Neutrophil (primary cell): ENCODE data around the gene WNK2.
"Not testable (repeated sequence)": the region's sequence is repeated elsewhere in the genome, so short reads cannot be mapped to it uniquely, and the experiment has no call there.

Experiments used
- H3K27ac ChIP-seq: fragments of 200-600 bp; sonication (generic); 2 replicates; pipeline ENCODE4 v1.5.1; 2016; ENCODE audit warnings: mild to moderate bottlenecking, moderate library complexity
- H3K27me3 ChIP-seq: fragments of 200-600 bp; sonication (generic); 2 replicates; pipeline ENCODE4 v1.6.0; 2016; ENCODE audit warnings: mild to moderate bottlenecking
- H3K36me3 ChIP-seq: fragments of 200-600 bp; sonication (generic); 2 replicates; pipeline ENCODE4 v1.5.1; 2017
- H3K4me1 ChIP-seq, 2 experiments: fragments of 200-600 bp in 1 of 2; sonication (generic) in 1 of 2; 1 replicate in 1 of 2; 2 replicates in 1 of 2; pipeline versions ENCODE4 v1.5.1 to v1.6.1; 2013 to 2016; ENCODE audit warnings: low read depth in 1 of 2, low read length in 1 of 2, mild to moderate bottlenecking in 1 of 2, moderate library complexity in 1 of 2; ENCODE audit not compliant: control insufficient read depth in 1 of 2, insufficient read depth in 1 of 2
- H3K4me3 ChIP-seq, 2 experiments: fragments of 200-600 bp in 1 of 2; sonication (generic) in 1 of 2; 1 replicate in 1 of 2; 2 replicates in 1 of 2; pipeline ENCODE4 v1.5.1; 2013 to 2016; ENCODE audit warnings: low read depth in 1 of 2, low read length in 1 of 2, mild to moderate bottlenecking in 1 of 2, moderate library complexity in 1 of 2
- H3K9me3 ChIP-seq: fragments of 200-600 bp; sonication (generic); 2 replicates; pipeline ENCODE4 v1.5.1; 2016
- TF ChIP-seq, protein P1 (sequence below): fragments of 200-600 bp; sonication (generic); IDR thresholded peaks from 2 replicates; pipeline ENCODE4 v1.5.1; 2016; ENCODE audit warnings: antibody characterized with exemption

The WNK2 gene

DNA sequence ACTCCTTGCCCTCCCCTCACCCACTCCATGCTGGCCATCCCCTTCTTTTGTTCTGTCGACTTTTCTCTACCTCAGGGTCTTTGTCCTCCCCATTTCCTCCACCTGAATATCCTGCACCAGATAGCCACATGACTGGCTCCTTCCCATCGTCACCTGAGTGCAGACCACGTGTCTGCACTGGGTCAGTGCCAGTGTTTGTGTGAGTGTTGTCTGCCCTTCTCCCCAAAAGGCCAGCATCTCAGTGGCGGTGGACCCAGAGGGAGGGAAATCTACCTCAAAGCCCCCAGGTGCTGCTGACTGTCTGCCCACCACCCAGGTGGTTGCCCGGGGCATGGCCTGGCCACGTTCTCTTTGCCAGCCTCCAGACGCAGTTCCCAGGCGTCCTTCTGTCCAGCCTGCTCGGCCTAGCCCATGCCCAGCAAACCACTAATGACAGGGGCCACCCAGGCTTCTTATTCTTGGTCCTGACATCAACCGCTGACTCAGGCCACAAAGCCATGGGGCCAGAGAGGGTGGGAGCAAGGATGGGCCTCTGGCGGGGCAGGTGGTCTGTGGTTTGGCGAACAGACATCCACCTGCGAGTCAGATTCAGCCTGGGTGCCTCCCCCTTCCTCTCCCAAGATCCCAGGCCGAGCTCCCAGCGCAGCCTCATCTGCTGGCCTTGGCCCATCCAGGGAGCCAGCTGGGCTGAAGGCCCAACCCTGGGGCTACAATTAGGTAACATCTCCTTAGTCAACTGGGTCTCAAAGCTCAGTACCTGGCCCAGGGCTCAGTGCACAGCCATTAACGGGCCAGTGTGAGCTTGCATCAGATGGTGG, 44.4 kb upstream of the WNK2 start:
- Histone ChIP-seq H3K36me3 (no peaks in the 10 kb centered on the region), H3K4me3 (no peak overlapping the region), H3K9me3 (no peaks in the 10 kb centered on the region), H3K4me1 (peaks cover 27 to 30% of the 10 kb centered on the region in 2 experiments), H3K27me3 (peaks cover 37% of the 10 kb centered on the region), H3K27ac (no peak overlapping the region)
- TF ChIP-seq, protein P1, sequence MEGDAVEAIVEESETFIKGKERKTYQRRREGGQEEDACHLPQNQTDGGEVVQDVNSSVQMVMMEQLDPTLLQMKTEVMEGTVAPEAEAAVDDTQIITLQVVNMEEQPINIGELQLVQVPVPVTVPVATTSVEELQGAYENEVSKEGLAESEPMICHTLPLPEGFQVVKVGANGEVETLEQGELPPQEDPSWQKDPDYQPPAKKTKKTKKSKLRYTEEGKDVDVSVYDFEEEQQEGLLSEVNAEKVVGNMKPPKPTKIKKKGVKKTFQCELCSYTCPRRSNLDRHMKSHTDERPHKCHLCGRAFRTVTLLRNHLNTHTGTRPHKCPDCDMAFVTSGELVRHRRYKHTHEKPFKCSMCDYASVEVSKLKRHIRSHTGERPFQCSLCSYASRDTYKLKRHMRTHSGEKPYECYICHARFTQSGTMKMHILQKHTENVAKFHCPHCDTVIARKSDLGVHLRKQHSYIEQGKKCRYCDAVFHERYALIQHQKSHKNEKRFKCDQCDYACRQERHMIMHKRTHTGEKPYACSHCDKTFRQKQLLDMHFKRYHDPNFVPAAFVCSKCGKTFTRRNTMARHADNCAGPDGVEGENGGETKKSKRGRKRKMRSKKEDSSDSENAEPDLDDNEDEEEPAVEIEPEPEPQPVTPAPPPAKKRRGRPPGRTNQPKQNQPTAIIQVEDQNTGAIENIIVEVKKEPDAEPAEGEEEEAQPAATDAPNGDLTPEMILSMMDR = no peak

DNA sequence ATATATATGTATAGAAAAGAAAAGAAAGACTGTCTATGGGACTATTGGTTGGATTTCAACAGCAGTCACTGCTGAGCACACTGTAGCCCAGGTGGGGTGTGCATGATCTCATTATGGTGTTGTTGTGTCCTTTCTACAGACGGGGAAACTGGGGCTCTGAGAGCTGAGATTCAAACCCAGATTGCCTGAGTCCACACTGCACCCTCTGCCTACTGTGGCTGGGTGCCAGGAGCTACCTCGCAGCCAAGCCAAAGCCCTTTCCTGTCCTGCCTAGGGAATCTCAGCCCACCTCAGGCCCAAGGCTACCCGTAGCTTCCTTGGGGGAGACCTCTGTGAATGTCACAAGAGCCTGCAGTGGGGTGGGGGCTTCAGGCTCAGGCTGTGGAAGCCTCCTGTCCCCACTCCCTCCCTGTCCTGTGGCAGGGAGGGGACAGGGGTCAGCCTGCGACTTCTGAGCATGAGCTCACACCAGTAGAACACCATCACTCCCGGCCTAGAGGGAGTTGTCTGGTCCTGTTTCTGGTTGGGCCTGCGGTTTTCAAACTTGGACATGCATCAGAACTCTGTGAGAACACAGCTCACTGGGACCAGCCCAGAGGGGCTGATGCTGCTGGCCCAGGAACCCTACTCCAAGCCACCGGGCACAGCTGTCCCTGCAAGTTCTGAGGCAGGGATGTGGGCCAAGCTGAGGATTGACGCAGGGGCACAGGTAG, 42.0 kb upstream of the WNK2 start:
- Histone ChIP-seq H3K9me3 (no peaks in the 10 kb centered on the region), H3K4me3 (no peak overlapping the region), H3K27ac (no peak overlapping the region), H3K4me1 (peaks cover 17 to 22% of the 10 kb centered on the region in 2 experiments), H3K27me3 (peaks cover 16% of the 10 kb centered on the region), H3K36me3 (no peaks in the 10 kb centered on the region)
- TF ChIP-seq, protein P1 = no peak

DNA sequence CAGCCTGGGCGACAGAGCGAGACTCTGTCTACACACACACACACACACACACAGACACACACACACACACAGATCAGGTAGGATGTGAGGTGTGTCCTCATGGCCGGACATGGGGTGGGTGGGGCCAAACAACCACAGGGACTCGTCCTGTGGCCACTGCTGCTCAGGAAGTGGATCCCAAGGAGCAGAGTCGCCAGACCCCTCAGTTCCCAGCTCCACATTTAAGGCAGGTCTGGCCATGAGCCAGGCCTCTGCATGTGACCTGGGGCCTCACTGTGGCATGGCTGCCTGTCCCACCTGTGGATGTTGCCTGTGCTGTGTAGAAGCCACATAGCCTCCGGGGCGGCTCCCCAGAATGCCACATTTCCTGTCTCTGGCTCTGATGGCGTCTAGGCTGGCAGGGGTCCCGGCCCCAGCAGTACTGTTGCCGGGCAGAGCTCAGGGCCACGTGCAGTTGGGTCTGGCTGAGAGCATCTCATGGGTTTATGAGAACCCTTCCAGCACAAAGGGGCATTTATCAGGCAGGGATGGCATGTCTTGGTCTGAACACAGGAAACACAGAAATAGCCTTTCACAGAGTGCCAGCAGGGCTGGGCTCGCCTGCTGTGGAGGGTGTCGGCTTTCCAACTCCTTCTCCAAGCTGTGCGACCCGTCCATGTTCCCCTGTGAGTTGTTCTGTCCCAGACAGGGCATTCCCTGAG, 40.0 kb upstream of the WNK2 start:
- Histone ChIP-seq H3K36me3 (no peaks in the 10 kb centered on the region), H3K27me3 (peaks cover 10% of the 10 kb centered on the region), H3K9me3 (no peaks in the 10 kb centered on the region), H3K27ac (no peak overlapping the region), H3K4me3 (no peak overlapping the region), H3K4me1 (peaks cover 6 to 11% of the 10 kb centered on the region in 2 experiments)
- TF ChIP-seq, protein P1 = no peak

DNA sequence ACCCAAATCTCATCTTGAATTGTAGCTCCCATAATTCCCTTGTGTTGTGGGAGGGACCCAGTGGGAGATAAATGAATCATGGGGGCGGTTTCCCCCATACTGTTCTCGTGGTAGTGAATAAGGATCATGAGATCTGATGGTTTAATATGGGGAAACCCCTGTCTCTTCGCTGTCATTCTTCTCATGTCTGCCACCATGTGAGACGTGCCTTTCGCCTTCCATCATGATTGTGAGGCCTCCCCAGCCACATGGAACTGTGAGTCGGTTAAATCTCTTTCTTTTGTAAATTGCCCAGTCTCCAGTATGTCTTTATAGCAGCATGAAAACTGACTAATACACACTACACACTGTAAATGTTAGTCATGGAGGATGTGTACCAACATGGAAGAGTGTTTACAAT, 37.2 kb upstream of the WNK2 start:
- peaks cover 6 to 11% of the 10 kb centered on the region in 2 experiments for H3K4me1 ChIP-seq
- H3K36me3 ChIP-seq, H3K9me3 ChIP-seq, H3K4me3 ChIP-seq, H3K27ac ChIP-seq: not testable (repeated sequence)
- peaks cover 10% of the 10 kb centered on the region for H3K27me3 ChIP-seq

DNA sequence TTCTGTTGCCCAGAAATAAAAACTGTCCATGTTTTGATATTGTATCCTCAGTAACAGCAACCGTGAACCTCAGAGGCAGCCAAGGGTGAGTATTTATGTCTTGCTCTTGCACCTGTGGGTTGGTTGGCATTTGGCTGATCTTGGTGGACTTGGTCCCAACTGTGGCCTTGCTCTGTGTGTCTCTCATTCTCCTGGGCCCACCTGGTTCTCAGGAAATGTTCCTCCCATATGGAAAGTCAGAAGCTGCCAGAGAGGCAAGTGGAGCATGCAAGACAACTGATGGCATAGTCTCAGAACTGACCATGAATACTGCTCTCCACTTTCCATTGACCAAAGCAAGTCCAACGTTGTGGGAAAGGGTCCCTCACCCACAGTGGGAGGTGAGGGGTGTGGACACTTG, 36.3 kb upstream of the WNK2 start:
- no peak overlapping the region for H3K27ac ChIP-seq
- H3K36me3 ChIP-seq = no peaks in the 10 kb centered on the region
- no peak overlapping the region for H3K4me3 ChIP-seq
- H3K27me3 ChIP-seq = peaks cover 10% of the 10 kb centered on the region
- TF ChIP-seq, protein P1 = no peak
- no peaks in the 10 kb centered on the region for H3K9me3 ChIP-seq
- H3K4me1 ChIP-seq = peaks cover 6 to 11% of the 10 kb centered on the region in 2 experiments
